Measurements from ENCODE around the gene SORL1.

SORL1 gene

DNA sequence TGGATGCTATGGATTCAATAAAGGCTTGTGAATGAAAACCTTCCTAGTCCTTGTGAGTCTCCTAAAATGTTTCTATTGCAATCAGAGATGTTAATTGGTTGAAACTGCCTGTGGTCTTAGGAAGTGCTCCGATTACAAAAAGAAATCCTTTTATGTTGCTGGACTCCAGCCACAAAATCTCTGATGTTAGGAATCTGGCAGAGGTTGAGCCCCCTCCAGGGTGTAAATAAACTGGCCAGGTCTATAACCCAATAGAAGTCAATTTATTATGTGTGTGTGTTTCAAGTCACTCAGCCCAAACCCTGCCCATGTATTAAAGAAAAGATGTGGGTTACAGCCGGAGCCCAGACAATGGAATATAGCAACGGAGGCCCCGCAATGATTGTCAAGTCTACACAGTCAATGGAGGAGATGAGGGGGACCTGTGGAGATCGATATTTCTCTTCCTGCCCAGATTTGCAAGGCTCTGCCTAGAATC lies 218.7 kb downstream of the SORL1 start:
- DNase-seq, result peak; percentile 94

DNA sequence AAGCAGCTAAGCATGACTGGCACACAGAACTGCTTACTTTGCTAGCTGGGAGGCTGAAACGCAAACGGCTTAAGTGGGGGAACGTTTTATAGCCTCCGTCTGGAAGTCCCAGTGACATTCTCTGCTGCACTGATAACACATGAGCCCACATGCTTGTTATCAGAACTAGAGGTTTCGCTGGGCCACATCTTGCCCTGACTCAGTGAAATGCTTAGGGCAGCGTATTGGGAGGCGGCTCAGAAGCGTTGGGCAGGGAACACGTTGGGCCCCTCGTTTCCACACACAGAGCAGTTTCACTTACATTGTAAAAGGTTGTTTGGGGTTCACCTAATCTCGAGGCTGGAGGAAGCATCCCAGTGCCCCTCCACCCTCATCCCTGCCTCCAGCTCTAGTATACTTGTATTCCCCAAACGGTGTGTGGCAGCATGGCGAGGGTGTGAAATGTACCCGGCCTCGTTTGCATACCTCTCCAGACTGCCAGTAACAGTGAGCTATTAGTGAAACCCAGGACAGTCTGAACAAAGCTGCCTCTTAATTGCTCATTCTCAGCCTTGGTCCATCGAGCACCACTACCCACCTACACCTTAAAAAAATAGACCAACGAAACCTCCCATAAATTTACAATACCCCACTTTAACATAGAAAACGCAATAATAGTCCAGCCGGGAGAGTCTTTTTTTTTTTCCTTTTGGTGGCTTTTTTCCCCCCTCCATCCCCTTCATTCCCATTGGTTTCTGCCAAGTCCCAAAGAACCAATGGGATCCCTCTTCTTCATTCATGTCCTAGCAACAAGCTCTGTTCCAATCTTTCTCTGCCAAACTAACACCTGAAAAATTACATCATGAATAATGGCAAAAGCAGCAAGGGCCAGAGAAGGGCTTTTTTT lies 219.4 kb downstream of the SORL1 start:
- peak; percentile 97 for DNase-seq

DNA sequence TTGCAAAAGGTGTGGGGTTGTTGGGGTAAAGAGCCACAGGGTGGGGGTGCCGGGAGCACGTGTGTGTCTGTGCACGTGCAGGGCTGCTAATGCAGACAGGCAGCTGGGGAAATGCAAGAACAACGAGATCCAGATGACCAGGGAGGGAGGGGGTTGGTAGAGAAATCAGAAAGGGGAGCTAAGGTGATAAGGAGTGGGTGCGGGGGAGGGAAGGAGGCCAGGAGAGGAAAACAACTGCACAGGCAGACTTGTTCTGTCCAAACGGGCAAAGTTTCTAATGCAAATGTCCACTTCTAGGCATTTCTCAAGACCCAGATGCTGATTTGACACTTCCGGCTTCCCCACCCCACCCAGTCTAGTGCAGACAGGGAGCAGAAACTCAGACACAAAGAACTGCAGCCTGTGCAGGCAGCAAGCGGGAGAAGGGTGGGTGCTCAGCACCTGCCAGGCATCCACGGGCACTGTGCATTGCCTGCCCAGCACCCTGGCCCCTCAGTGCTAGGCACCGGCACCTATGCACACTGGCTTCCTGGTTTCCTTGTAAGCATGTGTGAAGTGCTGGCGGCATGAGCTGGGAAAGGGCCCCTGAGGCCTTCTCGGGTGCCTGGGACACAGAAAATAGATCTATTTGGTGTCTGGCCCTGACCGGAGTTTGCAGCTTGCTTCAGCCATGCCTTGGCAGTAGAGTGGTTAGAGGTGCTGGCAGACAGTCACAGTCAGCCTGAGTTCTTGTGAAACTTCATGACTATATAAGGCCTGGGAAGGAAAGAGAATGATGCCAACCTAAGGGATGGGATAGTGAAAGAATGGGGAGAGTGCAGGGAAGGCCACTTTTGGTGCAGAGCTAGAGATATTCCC lies 220.7 kb downstream of the SORL1 start:
- peak; percentile 63 for DNase-seq

DNA sequence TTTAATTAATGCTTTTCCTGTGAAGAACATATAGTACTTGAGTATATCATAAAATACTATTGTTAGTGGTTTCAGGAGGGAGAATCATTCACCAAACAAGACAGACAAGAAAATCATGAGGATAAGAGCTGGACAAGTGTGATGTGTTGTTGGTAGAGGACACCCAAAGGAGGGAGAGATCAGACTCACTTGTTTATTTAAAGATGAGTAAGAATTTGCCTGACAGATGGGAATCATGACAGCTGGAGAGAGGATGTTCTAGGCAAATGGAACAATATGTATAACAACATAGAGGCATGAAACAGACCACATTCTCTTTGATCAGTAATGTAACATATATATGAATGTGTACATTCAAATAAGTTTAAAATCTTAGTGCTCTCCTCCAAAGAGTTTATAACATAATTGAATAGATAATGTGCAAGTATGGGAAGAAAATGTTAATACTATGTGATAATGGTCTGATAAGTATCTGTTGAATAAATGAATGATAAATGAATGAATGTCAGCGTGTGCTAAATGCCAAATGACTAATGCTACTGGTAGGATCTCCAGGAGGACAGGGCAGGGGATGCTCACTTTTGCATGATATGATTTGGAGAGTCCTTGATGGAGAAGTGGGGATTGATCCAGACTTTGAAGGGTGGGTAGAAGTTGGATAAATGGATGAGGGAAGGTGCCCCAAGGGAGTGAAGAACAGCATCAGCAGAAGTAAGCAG lies 229.6 kb downstream of the SORL1 start:
- DNase-seq, result peak; percentile 37

Data from NCI-H69 (cell line).